HG03558 (cell line): ENCODE measurements around the gene ANTXR1.

Source experiments
- ATAC-seq: cut with Tn5 transposase; IDR thresholded peaks from one replicate; pipeline ENCODE4 v1.9.1; 2021; ENCODE audit warnings: moderate number of reproducible peaks; ENCODE audit not compliant: unreplicated experiment; ENCODE audit errors: extremely low read depth

Gene ANTXR1

GRCh38 chr2:69123182-69123581 is 110.2 kb downstream of the ANTXR1 start:
- ATAC-seq: no peak

GRCh38 chr2:69124343-69124742 is 111.4 kb downstream of the ANTXR1 start:
- no peak for ATAC-seq

- ATAC-seq: no peak
Observed at GRCh38 chr2:69125816-69126215, 112.8 kb downstream of the ANTXR1 start.

DNA sequence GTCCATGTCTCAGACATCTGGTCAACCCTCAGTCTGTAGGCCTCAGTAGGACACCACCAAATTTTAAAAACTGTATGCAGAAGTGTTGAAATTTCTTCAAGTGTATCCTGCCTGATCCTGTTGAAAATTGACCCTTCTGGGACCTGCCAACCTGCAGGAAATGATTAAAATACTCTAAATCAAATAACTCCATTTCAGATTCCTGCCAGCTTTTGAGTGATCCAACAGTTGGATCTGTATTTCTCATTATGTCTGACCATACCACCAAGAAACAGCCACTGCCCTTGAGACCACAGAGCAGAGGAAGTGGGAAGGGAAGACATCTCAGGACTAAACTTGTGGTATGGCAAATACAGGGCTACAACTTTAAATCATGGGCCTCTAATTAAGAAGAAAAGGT is 113.4 kb downstream of the ANTXR1 start:
- no peak for ATAC-seq

DNA sequence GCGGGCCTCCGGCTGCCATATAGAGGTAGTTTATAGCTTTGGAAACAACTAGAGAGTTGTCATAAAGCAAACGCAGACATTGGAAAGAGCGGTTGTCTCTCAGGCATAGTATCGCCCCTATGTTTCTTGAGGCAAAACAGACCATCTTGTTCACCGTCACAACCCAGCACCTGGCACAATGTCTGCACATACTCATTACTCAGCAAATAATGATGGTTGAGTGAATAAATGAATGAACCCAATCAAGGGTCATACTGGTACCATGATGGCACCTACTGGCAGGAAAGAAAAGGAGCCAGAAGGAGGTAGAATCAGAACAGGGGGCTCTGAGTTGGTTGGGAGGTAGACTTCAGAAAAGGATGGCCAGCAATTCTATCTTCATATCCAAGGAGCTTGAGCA is 118.5 kb downstream of the ANTXR1 start:
- no peak for ATAC-seq

DNA sequence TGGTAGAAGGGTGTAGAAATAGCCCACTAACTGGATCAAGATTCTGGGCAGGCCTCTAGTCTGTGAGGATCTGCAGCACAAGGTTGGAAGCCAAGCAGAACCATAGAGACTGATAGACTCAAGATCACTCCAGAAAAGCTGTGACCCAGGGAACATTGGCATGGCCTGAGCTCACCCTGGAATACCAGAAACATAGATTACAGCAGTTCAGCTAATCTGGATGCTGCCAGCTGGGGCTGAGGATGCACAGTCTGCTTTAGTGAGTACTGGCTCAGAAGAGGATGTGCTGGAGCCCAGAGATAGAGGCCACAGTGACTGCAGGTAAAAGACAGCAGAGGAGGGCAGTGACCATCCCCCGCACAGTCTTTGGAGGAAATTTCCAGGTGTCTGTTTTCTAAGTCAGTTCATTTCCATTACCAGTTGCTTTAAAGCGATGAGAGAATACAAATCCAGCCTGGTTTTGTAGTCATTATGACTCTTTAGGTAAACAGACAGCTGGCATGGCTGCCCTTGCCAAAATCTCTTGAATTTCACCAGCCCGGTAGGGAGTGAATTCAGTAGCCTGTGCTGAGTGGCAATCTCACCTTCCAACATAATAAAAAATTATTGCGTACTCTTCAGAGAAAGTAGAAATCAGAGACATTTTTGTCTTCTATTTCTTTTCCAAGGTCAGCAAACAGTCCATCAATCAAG is 119.2 kb downstream of the ANTXR1 start:
- ATAC-seq: no peak

- ATAC-seq: no peak
Observed at GRCh38 chr2:69132960-69133590, 120.1 kb downstream of the ANTXR1 start.

- no peak for ATAC-seq
Observed at GRCh38 chr2:69133898-69134297, 120.9 kb downstream of the ANTXR1 start.

DNA sequence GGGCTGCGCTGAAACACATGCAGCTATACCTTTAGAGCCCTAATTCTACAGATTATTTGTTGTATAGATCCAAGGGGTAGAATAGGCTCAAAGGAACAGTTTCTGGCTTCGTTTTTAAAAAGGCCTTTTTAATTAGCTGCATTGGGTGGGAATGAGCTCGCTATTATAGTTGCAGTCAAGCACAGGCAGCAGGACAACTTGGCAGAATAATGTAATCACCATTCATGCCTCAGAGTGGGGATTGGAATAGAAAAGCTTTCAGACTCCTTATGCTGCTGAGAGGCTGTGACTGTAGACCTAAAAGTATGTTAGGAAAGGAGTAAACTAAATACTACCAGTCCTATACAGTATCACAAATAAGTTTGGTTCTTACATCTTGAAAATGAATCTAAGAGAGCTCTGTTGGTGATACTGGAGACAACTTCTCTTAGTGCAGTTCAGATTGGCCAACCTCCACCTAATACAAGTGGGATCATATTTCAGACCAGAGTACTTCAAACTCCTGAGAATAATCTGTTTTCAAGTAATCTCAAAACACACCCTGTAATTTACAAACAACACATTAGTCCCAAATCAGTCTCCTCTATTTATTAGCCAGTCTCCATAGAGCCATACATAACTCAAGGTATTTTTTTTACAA is 121.4 kb downstream of the ANTXR1 start:
- no peak for ATAC-seq

GRCh38 chr2:69138247-69138772 is 125.3 kb downstream of the ANTXR1 start:
- ATAC-seq: no peak

DNA sequence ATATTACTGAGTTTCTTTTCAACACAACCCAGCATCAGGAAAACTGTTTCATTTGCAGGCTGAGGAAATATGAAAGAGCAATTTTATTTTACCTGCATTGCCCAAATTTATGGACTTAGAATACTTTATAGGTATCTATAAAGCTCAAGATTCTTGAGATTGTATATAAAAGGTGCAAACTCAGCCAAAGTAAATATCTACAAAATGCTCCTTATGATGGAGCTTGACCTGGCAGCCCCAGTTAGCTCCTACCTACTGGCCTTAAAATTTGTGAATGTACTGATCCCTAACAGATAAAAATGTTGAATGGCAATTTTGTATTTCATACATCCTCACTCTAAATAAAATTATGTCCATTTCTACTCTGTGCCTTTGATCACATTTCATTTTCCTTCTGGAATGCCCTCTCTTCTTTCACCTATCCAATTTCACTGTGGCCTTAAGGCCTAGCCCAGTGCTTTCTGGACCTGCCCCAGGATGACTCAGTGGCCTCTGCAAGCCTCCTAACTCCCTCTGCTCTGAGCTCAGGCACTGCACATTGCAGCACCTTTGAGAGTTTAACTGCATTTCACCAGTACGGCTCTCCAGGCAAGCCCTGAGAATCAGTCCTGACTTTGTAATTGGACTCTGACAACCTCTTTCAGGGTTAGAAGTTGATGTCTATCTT is 125.9 kb downstream of the ANTXR1 start:
- ATAC-seq: no peak

DNA sequence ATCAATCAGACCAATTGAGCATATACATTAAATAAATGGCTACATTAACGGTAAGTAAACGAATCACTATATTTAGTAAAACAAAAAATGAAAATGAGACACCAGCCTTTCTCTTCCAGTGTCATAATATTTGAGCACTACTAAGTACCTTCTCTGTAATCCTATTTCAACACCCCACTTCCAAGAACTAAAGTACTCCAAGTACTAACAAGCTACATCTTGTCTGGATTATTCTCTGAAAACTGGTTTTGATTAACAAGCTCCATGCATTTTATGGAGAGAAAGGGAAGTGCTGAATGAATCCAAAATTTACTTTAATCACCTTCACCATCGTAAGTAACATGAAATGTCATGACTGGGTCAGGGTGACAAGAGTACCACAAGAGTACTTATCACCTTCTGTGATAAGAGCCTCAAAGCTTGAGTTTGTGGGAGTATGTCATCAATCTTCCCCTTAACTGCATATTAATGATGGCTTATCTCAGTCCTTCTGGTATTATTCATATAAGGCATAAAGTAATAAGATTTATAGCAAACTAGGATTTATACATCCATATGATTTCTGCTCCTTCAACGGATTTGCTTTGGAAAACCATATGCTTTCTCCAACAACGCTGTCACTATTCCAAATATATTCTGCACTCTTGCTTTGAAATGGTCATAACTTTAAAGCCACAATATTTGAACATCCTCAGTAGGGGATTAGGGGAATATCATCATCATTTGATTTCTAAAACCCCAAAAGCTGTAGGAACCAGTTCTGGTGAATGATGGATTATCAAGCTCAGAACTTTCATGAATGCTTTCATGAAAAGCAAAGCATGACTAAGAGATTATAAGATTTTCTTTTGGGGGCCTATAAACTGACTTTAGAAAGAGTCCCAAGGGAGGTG is 127.0 kb downstream of the ANTXR1 start:
- ATAC-seq: no peak

DNA sequence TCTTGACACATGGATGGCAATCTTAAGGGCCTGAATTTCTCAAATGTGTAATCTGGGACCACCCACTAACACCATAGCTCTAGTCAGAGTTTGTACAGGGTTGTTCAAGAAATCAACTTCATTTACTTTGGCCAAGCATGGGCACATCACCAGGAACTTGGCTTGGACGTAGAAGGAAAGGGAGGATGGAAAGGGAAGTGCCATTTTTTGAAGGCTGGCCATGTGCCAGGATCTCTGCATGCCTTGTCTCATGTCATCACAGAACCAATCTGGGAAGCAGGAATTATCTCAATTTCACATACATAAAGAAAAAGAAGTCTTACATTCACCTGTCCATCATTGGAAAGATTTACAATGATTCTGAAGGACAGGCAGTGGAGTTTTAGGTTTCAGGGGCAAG is 128.1 kb downstream of the ANTXR1 start:
- ATAC-seq: no peak

- no peak for ATAC-seq
Observed at GRCh38 chr2:69143748-69144360, 130.9 kb downstream of the ANTXR1 start.

GRCh38 chr2:69145204-69145603 is 132.2 kb downstream of the ANTXR1 start:
- no peak for ATAC-seq

- no peak for ATAC-seq
Observed at GRCh38 chr2:69147841-69148533, 135.0 kb downstream of the ANTXR1 start.

- no peak for ATAC-seq
Observed at GRCh38 chr2:69149631-69150215, 136.7 kb downstream of the ANTXR1 start.

- no peak for ATAC-seq
Observed at GRCh38 chr2:69151931-69152330, 139.0 kb downstream of the ANTXR1 start.
